Measurements from ENCODE around the gene AQP6.
A peak's percentile ranks its signal among the peaks of the same experiment; 100 is the strongest.

DNA sequence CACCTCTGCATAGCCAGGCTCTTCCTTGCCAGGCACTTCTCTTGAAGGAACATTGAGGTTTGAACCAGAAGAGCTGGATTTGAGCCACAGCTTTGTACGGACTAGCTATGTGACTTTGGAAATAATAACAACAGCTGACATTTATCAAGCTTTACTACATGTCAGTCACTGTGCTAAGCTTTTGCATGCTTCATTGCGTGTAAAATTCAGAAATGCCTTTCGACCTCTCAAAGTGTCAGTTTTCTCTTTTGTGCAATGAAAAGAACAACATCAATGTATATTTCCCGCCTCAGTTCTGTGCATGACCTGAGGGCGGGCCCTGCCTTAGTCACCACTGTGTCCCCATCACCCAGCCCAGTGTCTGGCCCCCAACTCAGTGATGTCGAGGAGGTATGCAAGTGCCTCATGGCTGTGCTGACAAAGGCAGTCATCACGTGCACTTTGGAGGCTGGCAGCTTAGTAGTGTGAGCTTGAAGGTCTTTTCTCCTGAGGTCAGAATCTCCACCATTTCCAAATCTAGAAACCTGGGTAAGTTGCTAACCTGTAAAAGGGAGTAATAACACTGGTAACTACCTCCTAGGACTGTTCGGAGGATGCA, 40.1 kb upstream of the AQP6 start:
- TF ChIP-seq FOXM1 (IDR thresholded peaks at IDR 0.05; ENCODE audit: borderline replicate concordance, low read depth) (no peak), YY1 (IDR thresholded peaks at IDR 0.05; ENCODE audit: low read depth) (0 out of 2 replicates have a peak, but pooled peaks have one; percentile 16), NFIC (IDR thresholded peaks at IDR 0.05) (peak; percentile 8; the same call in 1 of the 2 replicates)
- TF ChIP-seq, protein P1, sequence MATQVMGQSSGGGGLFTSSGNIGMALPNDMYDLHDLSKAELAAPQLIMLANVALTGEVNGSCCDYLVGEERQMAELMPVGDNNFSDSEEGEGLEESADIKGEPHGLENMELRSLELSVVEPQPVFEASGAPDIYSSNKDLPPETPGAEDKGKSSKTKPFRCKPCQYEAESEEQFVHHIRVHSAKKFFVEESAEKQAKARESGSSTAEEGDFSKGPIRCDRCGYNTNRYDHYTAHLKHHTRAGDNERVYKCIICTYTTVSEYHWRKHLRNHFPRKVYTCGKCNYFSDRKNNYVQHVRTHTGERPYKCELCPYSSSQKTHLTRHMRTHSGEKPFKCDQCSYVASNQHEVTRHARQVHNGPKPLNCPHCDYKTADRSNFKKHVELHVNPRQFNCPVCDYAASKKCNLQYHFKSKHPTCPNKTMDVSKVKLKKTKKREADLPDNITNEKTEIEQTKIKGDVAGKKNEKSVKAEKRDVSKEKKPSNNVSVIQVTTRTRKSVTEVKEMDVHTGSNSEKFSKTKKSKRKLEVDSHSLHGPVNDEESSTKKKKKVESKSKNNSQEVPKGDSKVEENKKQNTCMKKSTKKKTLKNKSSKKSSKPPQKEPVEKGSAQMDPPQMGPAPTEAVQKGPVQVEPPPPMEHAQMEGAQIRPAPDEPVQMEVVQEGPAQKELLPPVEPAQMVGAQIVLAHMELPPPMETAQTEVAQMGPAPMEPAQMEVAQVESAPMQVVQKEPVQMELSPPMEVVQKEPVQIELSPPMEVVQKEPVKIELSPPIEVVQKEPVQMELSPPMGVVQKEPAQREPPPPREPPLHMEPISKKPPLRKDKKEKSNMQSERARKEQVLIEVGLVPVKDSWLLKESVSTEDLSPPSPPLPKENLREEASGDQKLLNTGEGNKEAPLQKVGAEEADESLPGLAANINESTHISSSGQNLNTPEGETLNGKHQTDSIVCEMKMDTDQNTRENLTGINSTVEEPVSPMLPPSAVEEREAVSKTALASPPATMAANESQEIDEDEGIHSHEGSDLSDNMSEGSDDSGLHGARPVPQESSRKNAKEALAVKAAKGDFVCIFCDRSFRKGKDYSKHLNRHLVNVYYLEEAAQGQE (IDR thresholded peaks at IDR 0.05; ENCODE audit: low read depth) = no peak
- TF ChIP-seq, protein P2, sequence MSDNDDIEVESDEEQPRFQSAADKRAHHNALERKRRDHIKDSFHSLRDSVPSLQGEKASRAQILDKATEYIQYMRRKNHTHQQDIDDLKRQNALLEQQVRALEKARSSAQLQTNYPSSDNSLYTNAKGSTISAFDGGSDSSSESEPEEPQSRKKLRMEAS (IDR thresholded peaks at IDR 0.05) = peak; percentile 85
